A549 treated with DMSO at 1 μM for 4 hours (cell line): ENCODE results near the gene SNRPE. TPM values are rescaled to one million over a fixed set of nuclear protein-coding genes. Genes with fewer than 3 reads are reported as not detected.

Source experiments
- total RNA-seq: library from RNA; stranded (reverse); fragments of 200-300 nt; extraction: Qiagen RNA extraction; gene quantifications from 5 replicates; pipeline ENCODE4 v1.2.3, GENCODE V29; 2022; ENCODE audit warnings: low read depth

The SNRPE gene
- total RNA-seq = 189 to 278 TPM (median 236 TPM) in 5 replicates

DNA sequence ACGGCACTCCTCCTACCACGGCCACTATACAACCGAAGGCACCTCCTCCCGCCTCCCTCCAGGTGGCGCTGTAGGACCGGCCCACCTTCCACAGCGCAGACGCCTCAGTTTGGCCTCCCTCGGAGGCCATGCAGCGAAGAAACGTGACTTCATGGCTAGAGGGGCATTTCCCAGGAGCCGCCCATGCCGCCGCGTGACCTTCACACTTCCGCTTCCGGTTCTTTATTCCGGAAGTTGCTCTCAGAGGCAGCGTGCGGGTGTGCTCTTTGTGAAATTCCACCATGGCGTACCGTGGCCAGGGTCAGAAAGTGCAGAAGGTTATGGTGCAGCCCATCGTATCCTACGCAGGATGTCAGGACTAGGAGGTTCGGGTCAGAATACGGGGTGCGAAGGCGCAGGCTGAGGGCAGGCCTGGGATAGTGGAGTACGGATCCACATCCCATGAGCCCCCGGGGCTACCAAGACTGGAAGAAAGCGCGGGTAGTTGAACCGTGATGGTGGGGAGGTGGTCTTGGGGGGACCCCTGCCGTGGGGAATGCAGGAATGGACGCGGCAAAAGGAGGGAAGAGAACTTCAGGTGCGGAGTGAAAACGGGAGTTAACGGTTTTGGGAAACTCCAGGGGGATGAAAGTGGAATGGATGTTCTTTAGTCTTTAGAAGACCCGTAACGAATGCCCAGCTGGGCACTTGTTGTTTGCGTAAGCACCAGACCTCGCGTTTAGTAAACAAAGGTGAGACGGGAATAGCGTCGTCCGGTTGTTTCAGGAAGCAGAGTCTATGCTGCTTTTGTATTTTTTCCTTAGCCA, at the start of gene SNRPE:
TSS of gene SNRPE (plus strand) at position 221 of the 806 bp plus-strand sequence. CDS start at position 282, 61 bp downstream.

Other genes starting within 250 kb of the SNRPE start
- gene ATP2B4, start 234.8 kb upstream of the SNRPE start, total RNA-seq = 11.2 to 17.1 TPM (median 14.6 TPM) in 5 replicates
- not detected in 5 replicates for gene LAX1, start 96.4 kb upstream of the SNRPE start, total RNA-seq
- 2.4 to 7.5 TPM (median 6.1 TPM) in 5 replicates for gene ZBED6, start 66.0 kb upstream of the SNRPE start, total RNA-seq
- 45.2 to 52.4 TPM (median 48.9 TPM) in 5 replicates for gene ZC3H11A, start 66.0 kb upstream of the SNRPE start, total RNA-seq
- 17.2 to 21.3 TPM (median 19.4 TPM) in 5 replicates for gene SOX13, start 211.5 kb downstream of the SNRPE start, total RNA-seq